ENCODE results near the gene TBC1D2B.

DNA sequence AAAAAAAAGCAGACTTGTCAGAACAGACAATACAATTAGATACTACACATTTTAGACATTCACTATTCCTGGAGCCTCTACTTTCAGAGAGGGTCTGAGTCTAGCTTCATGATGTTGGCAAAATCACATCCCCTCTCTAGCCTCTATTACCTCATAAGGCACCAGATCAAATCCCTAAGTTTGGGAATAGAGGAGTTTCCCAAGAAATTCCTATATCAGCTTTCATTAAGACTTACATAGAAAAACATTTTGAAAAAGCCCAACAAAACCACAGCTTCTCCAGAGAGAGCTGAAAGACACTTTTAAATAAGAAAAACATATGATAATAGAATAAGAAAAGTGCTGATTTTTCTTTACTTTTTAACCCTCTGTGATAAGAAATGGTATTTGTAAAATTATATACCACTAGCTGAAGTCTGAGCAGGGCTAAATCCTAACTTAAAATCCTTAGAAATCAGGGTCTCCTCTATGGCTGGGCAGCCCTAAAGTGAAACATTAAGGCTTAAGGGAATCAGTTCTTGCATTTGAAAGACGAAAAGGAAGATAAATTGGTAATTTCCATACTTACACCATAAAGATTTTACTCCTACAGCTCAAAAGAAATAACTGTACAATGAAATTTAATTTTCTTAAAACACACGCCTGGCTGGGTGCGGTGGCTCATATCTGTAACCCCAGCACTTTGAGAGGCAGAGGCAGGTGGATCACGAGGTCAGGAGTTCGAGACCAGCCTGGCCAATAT lies 4.3 kb downstream of the TBC1D2B start:
- no peak for TF ChIP-seq RAD21 (IDR thresholded peaks at IDR 0.05; ENCODE audit: low read length)
- TF ChIP-seq MXI1 (IDR thresholded peaks at IDR 0.05; ENCODE audit: borderline replicate concordance, low read depth, low read length) = no peak
- no peak for TF ChIP-seq MAFK (IDR thresholded peaks at IDR 0.05; ENCODE audit: low read depth, low read length)
- no peak for TF ChIP-seq POLR2A (IDR thresholded peaks at IDR 0.05; ENCODE audit: low read depth, low read length)
- TF ChIP-seq, protein P1, sequence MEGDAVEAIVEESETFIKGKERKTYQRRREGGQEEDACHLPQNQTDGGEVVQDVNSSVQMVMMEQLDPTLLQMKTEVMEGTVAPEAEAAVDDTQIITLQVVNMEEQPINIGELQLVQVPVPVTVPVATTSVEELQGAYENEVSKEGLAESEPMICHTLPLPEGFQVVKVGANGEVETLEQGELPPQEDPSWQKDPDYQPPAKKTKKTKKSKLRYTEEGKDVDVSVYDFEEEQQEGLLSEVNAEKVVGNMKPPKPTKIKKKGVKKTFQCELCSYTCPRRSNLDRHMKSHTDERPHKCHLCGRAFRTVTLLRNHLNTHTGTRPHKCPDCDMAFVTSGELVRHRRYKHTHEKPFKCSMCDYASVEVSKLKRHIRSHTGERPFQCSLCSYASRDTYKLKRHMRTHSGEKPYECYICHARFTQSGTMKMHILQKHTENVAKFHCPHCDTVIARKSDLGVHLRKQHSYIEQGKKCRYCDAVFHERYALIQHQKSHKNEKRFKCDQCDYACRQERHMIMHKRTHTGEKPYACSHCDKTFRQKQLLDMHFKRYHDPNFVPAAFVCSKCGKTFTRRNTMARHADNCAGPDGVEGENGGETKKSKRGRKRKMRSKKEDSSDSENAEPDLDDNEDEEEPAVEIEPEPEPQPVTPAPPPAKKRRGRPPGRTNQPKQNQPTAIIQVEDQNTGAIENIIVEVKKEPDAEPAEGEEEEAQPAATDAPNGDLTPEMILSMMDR (conservative IDR thresholded peaks at IDR 0.05; ENCODE audit: low read depth, low read length) = no peak
- TF ChIP-seq RFX5 (IDR thresholded peaks at IDR 0.05; ENCODE audit: low read depth, low read length) = no peak
- no peak for TF ChIP-seq RCOR1 (IDR thresholded peaks at IDR 0.05; ENCODE audit: insufficient replicate concordance, low read length)
- no peak for TF ChIP-seq FOS (IDR thresholded peaks at IDR 0.05; ENCODE audit: low read depth, low read length)
- TF ChIP-seq, protein P2, sequence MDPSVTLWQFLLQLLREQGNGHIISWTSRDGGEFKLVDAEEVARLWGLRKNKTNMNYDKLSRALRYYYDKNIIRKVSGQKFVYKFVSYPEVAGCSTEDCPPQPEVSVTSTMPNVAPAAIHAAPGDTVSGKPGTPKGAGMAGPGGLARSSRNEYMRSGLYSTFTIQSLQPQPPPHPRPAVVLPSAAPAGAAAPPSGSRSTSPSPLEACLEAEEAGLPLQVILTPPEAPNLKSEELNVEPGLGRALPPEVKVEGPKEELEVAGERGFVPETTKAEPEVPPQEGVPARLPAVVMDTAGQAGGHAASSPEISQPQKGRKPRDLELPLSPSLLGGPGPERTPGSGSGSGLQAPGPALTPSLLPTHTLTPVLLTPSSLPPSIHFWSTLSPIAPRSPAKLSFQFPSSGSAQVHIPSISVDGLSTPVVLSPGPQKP (IDR thresholded peaks at IDR 0.05; ENCODE audit: borderline replicate concordance, low read depth, low read length) = no peak
- TF ChIP-seq, protein P3, sequence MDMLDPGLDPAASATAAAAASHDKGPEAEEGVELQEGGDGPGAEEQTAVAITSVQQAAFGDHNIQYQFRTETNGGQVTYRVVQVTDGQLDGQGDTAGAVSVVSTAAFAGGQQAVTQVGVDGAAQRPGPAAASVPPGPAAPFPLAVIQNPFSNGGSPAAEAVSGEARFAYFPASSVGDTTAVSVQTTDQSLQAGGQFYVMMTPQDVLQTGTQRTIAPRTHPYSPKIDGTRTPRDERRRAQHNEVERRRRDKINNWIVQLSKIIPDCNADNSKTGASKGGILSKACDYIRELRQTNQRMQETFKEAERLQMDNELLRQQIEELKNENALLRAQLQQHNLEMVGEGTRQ (IDR thresholded peaks at IDR 0.05; ENCODE audit: low read depth, low read length) = no peak
- TF ChIP-seq SMC3 (IDR thresholded peaks at IDR 0.05; ENCODE audit: low read depth, low read length) = no peak
- TF ChIP-seq NFE2L2 (IDR thresholded peaks at IDR 0.05; ENCODE audit: low read depth, low read length) = no peak

All from IMR-90 (cell line).